IMR-90 (cell line): ENCODE data around the gene NAA80. TPM values are rescaled to one million over a fixed set of nuclear protein-coding genes. Genes with fewer than 3 reads are reported as not detected.

Experiments used
- ATAC-seq: fragments of 200-7000 bp; cut with Tn5 transposase; 2 replicates; pipeline ENCODE4 v1.9.1; 2020; ENCODE audit warnings: low read depth, mild to moderate bottlenecking, moderate library complexity
- Bru-seq: library from RNA; stranded (reverse); fragments of 400-500 nt; gene quantifications from one replicate; lab custom pipeline; 2021; lab: Mats Ljungman, UMichigan
- BruChase-seq, 2 experiments: library from RNA; stranded (reverse); fragments of 400-500 nt; gene quantifications; one replicate each; lab custom pipeline; 2021; lab: Mats Ljungman, UMichigan
- BruUV-seq: library from RNA; stranded (reverse); fragments of 400-500 nt; replicated peaks from 2 replicates; lab custom pipeline; 2021; lab: Mats Ljungman, UMichigan
- CTCF ChIA-PET: fragments of 300-600 bp; formaldehyde crosslinking; extraction: SDS; loops from one replicate; lab custom pipeline; 2021; ENCODE audit warnings: antibody characterized with exemption; lab: Yijun Ruan, JAX
- POLR2A ChIA-PET: fragments of 300-600 bp; sonication (Branson Sonifier 250); formaldehyde crosslinking; loops from one replicate; lab custom pipeline; 2022; ENCODE audit warnings: antibody characterized with exemption; ENCODE audit not compliant: unreplicated experiment; lab: Charles Lee
- DNase-seq: peaks from one replicate; pipeline ENCODE4 v3.0.0; 2013
- H2AFZ ChIP-seq: replicated peaks from 2 replicates; pipeline ENCODE3; 2013; ENCODE audit warnings: low read length, mild to moderate bottlenecking; ENCODE audit not compliant: poor library complexity
- H2AK5ac ChIP-seq: 2 replicates; pipeline ENCODE4 v1.6.1; 2013; ENCODE audit warnings: low read depth, low read length, inconsistent platforms
- H2AK9ac ChIP-seq: replicated peaks from 2 replicates; pipeline ENCODE3; 2013; ENCODE audit warnings: mild to moderate bottlenecking, low read depth, low read length, moderate library complexity; ENCODE audit not compliant: poor library complexity
- H2BK120ac ChIP-seq: 2 replicates; pipeline ENCODE4 v1.6.1; 2013; ENCODE audit warnings: low read depth, low read length, inconsistent platforms
- H2BK15ac ChIP-seq: 3 replicates; pipeline ENCODE4 v1.6.1; 2013; ENCODE audit warnings: low read depth, low read length, inconsistent platforms
- H2BK20ac ChIP-seq: 2 replicates; pipeline ENCODE4 v1.6.1; 2013; ENCODE audit warnings: low read depth, mild to moderate bottlenecking, inconsistent platforms, low read length, moderate library complexity
- H2BK5ac ChIP-seq: 2 replicates; pipeline ENCODE4 v1.6.1; 2013; ENCODE audit warnings: mild to moderate bottlenecking, low read depth, low read length, inconsistent platforms; ENCODE audit not compliant: poor library complexity, severe bottlenecking
- H3K14ac ChIP-seq: replicated peaks from 2 replicates; pipeline ENCODE4 v1.6.1; 2013; ENCODE audit warnings: low read depth, low read length, inconsistent platforms
- H3K18ac ChIP-seq: 2 replicates; pipeline ENCODE4 v1.6.1; 2013; ENCODE audit warnings: low read depth, low read length, control low read depth
- H3K23ac ChIP-seq: 2 replicates; pipeline ENCODE4 v1.6.1; 2013; ENCODE audit warnings: low read depth, low read length, inconsistent platforms
- H3K27ac ChIP-seq: 2 replicates; pipeline ENCODE4 v1.5.1; 2013; ENCODE audit warnings: mild to moderate bottlenecking, control low read depth, low read length; ENCODE audit not compliant: insufficient read depth
- H3K27me3 ChIP-seq: 2 replicates; pipeline ENCODE4 v1.6.1; 2013; ENCODE audit warnings: low read length; ENCODE audit not compliant: control insufficient read depth, insufficient read depth
- H3K36me3 ChIP-seq: 2 replicates; pipeline ENCODE4 v1.6.1; 2013; ENCODE audit warnings: low read length, mixed read lengths; ENCODE audit not compliant: control insufficient read depth, insufficient read depth
- H3K4ac ChIP-seq: 2 replicates; pipeline ENCODE4 v1.6.1; 2013; ENCODE audit warnings: low read depth, low read length, inconsistent platforms
- H3K4me1 ChIP-seq: 2 replicates; pipeline ENCODE4 v1.6.1; 2013; ENCODE audit warnings: low read length, mixed read lengths; ENCODE audit not compliant: control insufficient read depth, insufficient read depth
- H3K4me2 ChIP-seq: 2 replicates; pipeline ENCODE4 v1.6.1; 2013; ENCODE audit warnings: low read depth, mild to moderate bottlenecking, control low read depth, low read length, moderate library complexity
- H3K4me3 ChIP-seq: 2 replicates; pipeline ENCODE4 v1.5.1; 2013; ENCODE audit warnings: low read depth, mild to moderate bottlenecking, control low read depth, low read length, moderate library complexity; ENCODE audit not compliant: insufficient read depth
- H3K56ac ChIP-seq: 2 replicates; pipeline ENCODE4 v1.6.1; 2013; ENCODE audit warnings: low read length, inconsistent platforms; ENCODE audit not compliant: insufficient read depth; ENCODE audit errors: extremely low read depth
- H3K79me1 ChIP-seq, 2 experiments: 2 replicates each; pipeline ENCODE4 v1.6.1; 2013; ENCODE audit warnings: low read length in 2 of 2, inconsistent platforms in 1 of 2, low read depth in 1 of 2
- H3K9ac ChIP-seq: 2 replicates; pipeline ENCODE4 v1.6.1; 2013; ENCODE audit warnings: low read depth, low read length, control low read depth
- H3K9me1 ChIP-seq: 2 replicates; pipeline ENCODE4 v1.6.1; 2013; ENCODE audit warnings: low read length, inconsistent platforms; ENCODE audit not compliant: insufficient read depth
- H3K9me3 ChIP-seq: 2 replicates; pipeline ENCODE4 v1.6.1; 2013; ENCODE audit warnings: low read length; ENCODE audit not compliant: control insufficient read depth, insufficient read depth
- H4K20me1 ChIP-seq: 2 replicates; pipeline ENCODE4 v1.6.1; 2013; ENCODE audit warnings: low read length, inconsistent platforms; ENCODE audit not compliant: insufficient read depth
- H4K5ac ChIP-seq: 2 replicates; pipeline ENCODE4 v1.6.1; 2013; ENCODE audit warnings: mild to moderate bottlenecking, low read depth, low read length, control low read depth
- H4K8ac ChIP-seq, 2 experiments: 2 replicates each; pipeline ENCODE4 v1.6.1; 2013; ENCODE audit warnings: low read depth in 2 of 2, low read length in 2 of 2, control low read depth in 1 of 2, inconsistent platforms in 1 of 2
- H4K91ac ChIP-seq: 2 replicates; pipeline ENCODE4 v1.6.1; 2013; ENCODE audit warnings: low read depth, low read length, inconsistent platforms; ENCODE audit not compliant: insufficient read depth
- BHLHE40 ChIP-seq: fragments of 150-350 bp; IDR thresholded peaks from 2 replicates; pipeline ENCODE4 v1.6.1; 2016; ENCODE audit warnings: mild to moderate bottlenecking, low read depth, low read length
- CEBPB ChIP-seq: IDR thresholded peaks from 2 replicates; pipeline ENCODE4 v1.6.1; 2012; ENCODE audit warnings: low read depth, low read length, improper control_type of control experiment
- CHD1 ChIP-seq: IDR thresholded peaks from 2 replicates; pipeline ENCODE4 v1.6.1; 2012; ENCODE audit warnings: low read depth, low read length, improper control_type of control experiment
- CTCF ChIP-seq: conservative IDR thresholded peaks from 2 replicates; pipeline ENCODE4 v1.5.1; 2012; ENCODE audit warnings: mild to moderate bottlenecking, low read depth, low read length, improper control_type of control experiment
- FOS ChIP-seq: fragments of 150-350 bp; IDR thresholded peaks from 2 replicates; pipeline ENCODE4 v1.6.1; 2016; ENCODE audit warnings: low read depth, low read length
- MXI1 ChIP-seq: IDR thresholded peaks from 2 replicates; pipeline ENCODE4 v1.6.1; 2012; ENCODE audit warnings: low read depth, mild to moderate bottlenecking, low read length, moderate library complexity, borderline replicate concordance
- NFE2L2 ChIP-seq: fragments of 150-350 bp; IDR thresholded peaks from 2 replicates; pipeline ENCODE4 v1.6.1; 2016; ENCODE audit warnings: low read depth, mild to moderate bottlenecking, low read length
- RAD21 ChIP-seq: IDR thresholded peaks from 2 replicates; pipeline ENCODE4 v1.6.1; 2012; ENCODE audit warnings: low read length, improper control_type of control experiment
- RFX5 ChIP-seq: IDR thresholded peaks from 2 replicates; pipeline ENCODE4 v1.8.0; 2012; ENCODE audit warnings: low read depth, mild to moderate bottlenecking, low read length, moderate library complexity
- SMC3 ChIP-seq: fragments of 150-350 bp; IDR thresholded peaks from 2 replicates; pipeline ENCODE4 v1.6.1; 2016; ENCODE audit warnings: low read depth, mild to moderate bottlenecking, antibody characterized with exemption, low read length, moderate library complexity
- WGBS, 2 experiments: methylation state at CpG; one replicate each; pipeline versions ENCODE4 v1.1.5 to v1.1.7; 2013; ENCODE audit warnings: missing lambda C conversion rate in 2 of 2; ENCODE audit not compliant: insufficient read length in 1 of 2; ENCODE audit errors: extremely low coverage in 2 of 2; 5-methylcytosine and 5-hydroxymethylcytosine counted together
- dilution Hi-C: fragments of 300-500 bp; cut with HindIII; formaldehyde crosslinking; loops from one replicate; pipeline ENCODE4 v1.14.3; 2018; ENCODE audit warnings: low sequenced_read_pairs; ENCODE audit not compliant: unreplicated experiment
- in situ Hi-C: fragments of 300-500 bp; cut with MboI; formaldehyde crosslinking; loops from 3 replicates; pipeline ENCODE4 v1.14.3; 2019; ENCODE audit warnings: low sequenced_read_pairs, inconsistent platforms, mixed read lengths
- intact Hi-C: fragments of 100-400 bp; cut with micrococcal nuclease; formaldehyde crosslinking; loops from 2 replicates; pipeline ENCODE4 v1.10.0; 2022
- long read RNA-seq: library from polyadenylated mRNA; unstranded; transcript quantifications from one replicate; pipeline ENCODE4 v2.0.0, GENCODE V29; 2021; ENCODE audit not compliant: unreplicated experiment
- polyA plus RNA-seq, 3 experiments: library from polyadenylated mRNA; depleted of rRNA; stranded (reverse); fragments of >200 nt; gene quantifications; 2 replicates each; pipeline ENCODE4 v1.2.3, GENCODE V29; 2012; ENCODE audit warnings: low replicate concordance in 1 of 3
- total RNA-seq: library from RNA; depleted of rRNA; stranded (reverse); fragments of >200 nt; gene quantifications from 2 replicates; pipeline ENCODE4 v1.2.3, GENCODE V29; 2012; rRNA removed
- TF ChIP-seq, protein P1 (sequence below): fragments of 150-350 bp; IDR thresholded peaks from 2 replicates; pipeline ENCODE4 v1.6.1; 2017; ENCODE audit warnings: mild to moderate bottlenecking, antibody characterized with exemption, low read length, low read depth

Gene NAA80, protein sequence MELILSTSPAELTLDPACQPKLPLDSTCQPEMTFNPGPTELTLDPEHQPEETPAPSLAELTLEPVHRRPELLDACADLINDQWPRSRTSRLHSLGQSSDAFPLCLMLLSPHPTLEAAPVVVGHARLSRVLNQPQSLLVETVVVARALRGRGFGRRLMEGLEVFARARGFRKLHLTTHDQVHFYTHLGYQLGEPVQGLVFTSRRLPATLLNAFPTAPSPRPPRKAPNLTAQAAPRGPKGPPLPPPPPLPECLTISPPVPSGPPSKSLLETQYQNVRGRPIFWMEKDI
- total RNA-seq (3.1 and 5.0 TPM in 2 replicates), polyA plus RNA-seq (2012; rRNA removed) (14.2 and 14.4 TPM in 2 replicates), Bru-seq, nascent RNA (percentile 26 among the genes with signal in this experiment), BruChase-seq, experiment 1, labeled RNA remaining after a 6-hour chase (percentile 38 among the genes with signal in this experiment), BruChase-seq, experiment 2, labeled RNA remaining after a 2-hour chase (percentile 45 among the genes with signal in this experiment)
- polyA plus RNA-seq (2012; cell fraction: cytosol; rRNA removed) = 7.4 and 10.9 TPM in 2 replicates
- polyA plus RNA-seq (2012; cell fraction: nucleus; rRNA removed; ENCODE audit: low replicate concordance) = 19.3 and 45.2 TPM in 2 replicates
- long read RNA-seq, partial matches to known transcripts = 0 of 1 reads
- long read RNA-seq, other reads (novel, unspliced or antisense) = 1 of 1 reads

DNA sequence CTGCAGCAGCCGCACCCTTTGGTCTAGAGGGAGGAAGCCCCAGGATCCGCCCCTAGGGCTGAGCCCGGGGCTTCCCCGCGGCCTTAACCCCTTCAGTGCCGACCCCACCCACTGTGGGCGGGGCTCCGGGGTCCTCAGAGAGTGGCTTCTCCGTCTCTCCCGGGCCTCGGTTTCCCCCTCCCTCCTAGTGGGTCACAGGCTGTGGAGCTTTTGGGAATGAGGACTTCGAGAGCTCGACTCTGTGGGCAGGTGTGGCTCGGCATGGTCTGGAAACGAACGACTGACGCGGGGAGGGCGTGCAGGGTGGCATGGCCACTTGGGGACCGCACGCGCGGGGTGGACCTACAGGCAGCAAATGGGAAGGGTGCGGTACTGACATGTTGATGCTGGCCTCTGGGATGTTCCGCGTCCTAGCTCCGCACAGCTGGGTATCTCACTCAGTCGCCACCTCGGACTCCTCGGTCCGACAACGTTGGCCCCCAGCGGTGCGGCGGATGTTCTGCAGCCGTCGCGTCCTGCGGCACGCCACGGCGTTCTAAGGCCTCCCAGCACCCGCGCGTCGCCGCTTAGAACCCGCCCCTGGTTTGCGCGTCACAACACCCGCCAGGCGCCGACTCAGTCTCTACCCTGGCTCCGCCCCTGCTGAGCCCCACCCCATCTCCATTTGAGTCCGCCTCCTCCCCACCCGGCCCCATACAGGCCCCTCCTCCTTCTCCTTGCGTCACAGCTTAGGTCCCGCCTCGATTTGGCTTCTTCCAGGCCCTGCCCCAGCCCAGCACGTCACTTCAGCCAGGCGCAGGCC lies at the start of gene NAA80, which contains the start of gene HYAL3:
TSS of gene NAA80 (minus strand) at position 570 of the 802 bp plus-strand sequence. CDS start 1,942 bp downstream, outside the sequence.
TSS of gene HYAL3 (minus strand) at position 570 of the 802 bp plus-strand sequence. CDS start 3,803 bp downstream, outside the sequence.
- Histone ChIP-seq H3K14ac (peak within 1 kb of the TSS; percentile 56), H3K27me3 (no peaks in the 10 kb centered on the region), H3K36me3 (no peaks in the 10 kb centered on the region), H3K23ac (peak within 1 kb of the TSS; percentile 73), H3K79me1 (peaks cover 13 to 28% of the 10 kb centered on the region in 2 experiments; a peak in 3 of 4 replicates), H3K27ac (peak within 1 kb of the TSS; percentile 82), H3K9ac (peak within 1 kb of the TSS; percentile 83), H2AK9ac (peak within 1 kb of the TSS; percentile 90), H3K4me3 (peak within 1 kb of the TSS; percentile 85), H4K5ac (peak within 1 kb of the TSS; percentile 78), H4K20me1 (no peaks in the 10 kb centered on the region), H3K18ac (peak within 1 kb of the TSS; percentile 50), H3K4me1 (peaks cover 13% of the 10 kb centered on the region), H4K91ac (peak within 1 kb of the TSS; percentile 60), H2AFZ (peak within 1 kb of the TSS; percentile 95), H3K4me2 (peak within 1 kb of the TSS; percentile 92), H2BK5ac (peak within 1 kb of the TSS; percentile 74), H2BK20ac (peak within 1 kb of the TSS; percentile 15; the same call in 1 of the 2 replicates), H3K9me1 (peaks cover 17% of the 10 kb centered on the region), H3K4ac (peak within 1 kb of the TSS; percentile 86), H3K56ac (peak within 1 kb of the TSS; percentile 41), H3K9me3 (no peaks in the 10 kb centered on the region), H2BK120ac (peak within 1 kb of the TSS; percentile 65; the same call in 1 of the 2 replicates), H2BK15ac (peak within 1 kb of the TSS; percentile 18; the same call in 1 of the 3 replicates), H4K8ac (peak within 1 kb of the TSS; percentile 80 to 88), H2AK5ac (peak within 1 kb of the TSS; percentile 91)
- in situ Hi-C loops = no loop called here
- peak; percentile 96 for ATAC-seq
- ChIA-PET CTCF (interaction anchor here (1.9 kb wide), 1 partner anchor 25 kb away, joined by 4 read pairs; no protein-coding TSS in a partner anchor), POLR2A (interaction anchor here (0.7 kb wide), 1 partner anchor 17 kb away, joined by 15 read pairs; no protein-coding TSS in a partner anchor)
- WGBS, 2 experiments = 0% methylated on average over 38 of the region's 61 CpGs; no CpG with 5 or more reads in 1 of the 2 experiments
- dilution Hi-C loops = no loop called here
- intact Hi-C loops = no loop called here
- BruUV-seq = no TSS peak
- peak; percentile 99 for DNase-seq
- no peak for TF ChIP-seq SMC3
- TF ChIP-seq RAD21 = no peak
- no peak for TF ChIP-seq NFE2L2
- TF ChIP-seq RFX5 = no peak
- no peak for TF ChIP-seq FOS
- TF ChIP-seq CHD1 = 0 out of 2 replicates have a peak, but pooled peaks have one; percentile 11
- peak; percentile 31; the same call in 1 of the 2 replicates for TF ChIP-seq CTCF
- peak; percentile 86; the same call in 1 of the 2 replicates for TF ChIP-seq MXI1
- TF ChIP-seq CEBPB = peak; percentile 71
- TF ChIP-seq, protein P1, sequence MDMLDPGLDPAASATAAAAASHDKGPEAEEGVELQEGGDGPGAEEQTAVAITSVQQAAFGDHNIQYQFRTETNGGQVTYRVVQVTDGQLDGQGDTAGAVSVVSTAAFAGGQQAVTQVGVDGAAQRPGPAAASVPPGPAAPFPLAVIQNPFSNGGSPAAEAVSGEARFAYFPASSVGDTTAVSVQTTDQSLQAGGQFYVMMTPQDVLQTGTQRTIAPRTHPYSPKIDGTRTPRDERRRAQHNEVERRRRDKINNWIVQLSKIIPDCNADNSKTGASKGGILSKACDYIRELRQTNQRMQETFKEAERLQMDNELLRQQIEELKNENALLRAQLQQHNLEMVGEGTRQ = no peak
- peak; percentile 52 for TF ChIP-seq BHLHE40
